Keratinocyte (primary cell): ENCODE measurements around the gene CENPQ. TPM values are rescaled to one million over a fixed set of nuclear protein-coding genes. Genes with fewer than 3 reads are reported as not detected.
"Not testable (repeated sequence)": the region's sequence is repeated elsewhere in the genome, so short reads cannot be mapped to it uniquely, and the experiment has no call there.

ENCODE experiments used
- DNase-seq: peaks from one replicate; pipeline ENCODE4 v3.0.0-alpha.2; 2011; ENCODE audit warnings: low read depth, missing footprints, low spot score
- FAIRE-seq: peaks from 2 replicates; lab custom pipeline; 2011; peaks lifted over from hg19 to GRCh38; lab: Jason Lieb, UNC
- H2AFZ ChIP-seq: 2 replicates; pipeline ENCODE4 v1.6.0; 2012; ENCODE audit warnings: low read length, control low read depth, inconsistent platforms; ENCODE audit not compliant: control insufficient read depth
- H3K27ac ChIP-seq: 2 replicates; pipeline ENCODE4 v1.5.1; 2011; ENCODE audit warnings: low read length; ENCODE audit not compliant: control insufficient read depth, insufficient read depth
- H3K27me3 ChIP-seq: 3 replicates; pipeline ENCODE4 v1.6.0; 2011; ENCODE audit warnings: low read length; ENCODE audit not compliant: control insufficient read depth, insufficient read depth; ENCODE audit errors: extremely low read depth
- H3K36me3 ChIP-seq, 2 experiments: 2 replicates in 1 of 2; 3 replicates in 1 of 2; pipeline ENCODE4 v1.5.1; 2011; ENCODE audit warnings: low read length in 2 of 2, mild to moderate bottlenecking in 1 of 2; ENCODE audit not compliant: control insufficient read depth in 2 of 2, insufficient read depth in 2 of 2; ENCODE audit errors: extremely low read depth in 1 of 2
- H3K4me1 ChIP-seq: 3 replicates; pipeline ENCODE4 v1.5.1; 2011; ENCODE audit warnings: low read length; ENCODE audit not compliant: control insufficient read depth, insufficient read depth; ENCODE audit errors: extremely low read depth
- H3K4me2 ChIP-seq: 3 replicates; pipeline ENCODE4 v1.6.0; 2011; ENCODE audit warnings: low read depth, low read length; ENCODE audit not compliant: control insufficient read depth, insufficient read depth; ENCODE audit errors: extremely low read depth
- H3K4me3 ChIP-seq, 3 experiments: fragments of 200-600 bp in 1 of 3; sonication (generic) in 1 of 3; 2 replicates in 2 of 3; 3 replicates in 1 of 3; pipeline ENCODE4 v1.5.1; 2011 to 2016; ENCODE audit warnings: low read length in 3 of 3, mild to moderate bottlenecking in 3 of 3, control low read depth in 2 of 3, inconsistent platforms in 1 of 3, low read depth in 1 of 3, mixed read lengths in 1 of 3, mixed run types in 1 of 3, moderate library complexity in 1 of 3; ENCODE audit not compliant: control insufficient read depth in 2 of 3, insufficient read depth in 2 of 3; ENCODE audit errors: extremely low read depth in 1 of 3
- H3K79me2 ChIP-seq: 2 replicates; pipeline ENCODE4 v1.6.0; 2012; ENCODE audit warnings: low read length; ENCODE audit not compliant: control insufficient read depth, insufficient read depth
- H3K9ac ChIP-seq: 3 replicates; pipeline ENCODE4 v1.6.0; 2011; ENCODE audit warnings: low read length; ENCODE audit not compliant: control insufficient read depth, insufficient read depth; ENCODE audit errors: extremely low read depth
- H3K9me1 ChIP-seq: 3 replicates; pipeline ENCODE4 v1.6.0; 2011; ENCODE audit warnings: low read length; ENCODE audit not compliant: control insufficient read depth, insufficient read depth; ENCODE audit errors: extremely low read depth
- H3K9me3 ChIP-seq: 2 replicates; pipeline ENCODE4 v1.5.1; 2012; ENCODE audit warnings: low read depth, low read length; ENCODE audit not compliant: control insufficient read depth
- H4K20me1 ChIP-seq: 3 replicates; pipeline ENCODE4 v1.6.0; 2011; ENCODE audit warnings: low read length; ENCODE audit not compliant: control insufficient read depth, insufficient read depth; ENCODE audit errors: extremely low read depth
- EZH2 ChIP-seq: IDR thresholded peaks from one replicate; pipeline ENCODE4 v1.6.1; 2012; ENCODE audit warnings: inconsistent platforms, mild to moderate bottlenecking, low read length, moderate library complexity
- dilution Hi-C: fragments of 300-500 bp; cut with MboI; formaldehyde crosslinking; loops from one replicate; pipeline ENCODE4 v1.7.0; 2020; ENCODE audit warnings: low sequenced_read_pairs; ENCODE audit not compliant: extremely low pct_ligation_motif_present
- polyA plus RNA-seq, 5 experiments: library from polyadenylated mRNA; depleted of rRNA in 3 of 5; stranded (reverse) in 3 of 5; stranded (forward) in 1 of 5; unstranded in 1 of 5; fragments of >200 nt; gene quantifications; 1 replicate in 1 of 5; 2 replicates in 3 of 5; 3 replicates in 1 of 5; pipeline versions ENCODE4 v1.2.1 to v1.2.3, GENCODE V29; 2011 to 2012; ENCODE audit warnings: missing spikeins in 2 of 5, low read depth in 1 of 5, low replicate concordance in 1 of 5
- TF ChIP-seq, protein P1 (sequence below), 3 experiments: IDR thresholded peaks in 1 of 3; conservative IDR thresholded peaks in 1 of 3; optimal IDR thresholded peaks in 1 of 3; 2 replicates in 2 of 3; 3 replicates in 1 of 3; pipeline versions ENCODE3 to v1.5.1; 2011; ENCODE audit warnings: low read length in 3 of 3, mild to moderate bottlenecking in 3 of 3, moderate library complexity in 2 of 3, control low read depth in 1 of 3, inconsistent platforms in 1 of 3; ENCODE audit not compliant: insufficient read depth in 2 of 3; ENCODE audit errors: extremely low read depth in 1 of 3

CENPQ gene
- polyA plus RNA-seq, 1 donor (not counting 4 experiments of a cell fraction or from before 2014, with no cell fraction given), result 7.5 TPM

DNA sequence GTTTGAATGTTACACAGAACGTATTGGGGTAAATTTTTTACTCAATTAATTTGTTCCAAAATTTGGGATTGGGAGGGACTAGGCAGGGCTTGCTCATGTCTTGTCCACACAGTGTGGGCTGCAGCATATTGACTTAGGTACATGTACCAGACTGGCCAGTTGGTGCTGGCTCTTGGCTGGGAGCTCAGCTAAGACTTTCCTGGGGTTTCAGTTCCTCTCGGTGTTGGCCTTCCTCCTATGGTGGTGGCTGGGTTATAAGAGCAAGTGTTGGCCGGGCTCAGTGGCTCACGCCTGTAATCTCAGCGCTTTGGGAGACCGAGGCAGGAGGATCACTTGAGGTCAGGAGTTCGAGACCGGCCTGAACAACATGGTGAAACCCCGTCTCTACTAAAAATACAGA, 4.9 kb downstream of the CENPQ start:
- TF ChIP-seq, protein P1, sequence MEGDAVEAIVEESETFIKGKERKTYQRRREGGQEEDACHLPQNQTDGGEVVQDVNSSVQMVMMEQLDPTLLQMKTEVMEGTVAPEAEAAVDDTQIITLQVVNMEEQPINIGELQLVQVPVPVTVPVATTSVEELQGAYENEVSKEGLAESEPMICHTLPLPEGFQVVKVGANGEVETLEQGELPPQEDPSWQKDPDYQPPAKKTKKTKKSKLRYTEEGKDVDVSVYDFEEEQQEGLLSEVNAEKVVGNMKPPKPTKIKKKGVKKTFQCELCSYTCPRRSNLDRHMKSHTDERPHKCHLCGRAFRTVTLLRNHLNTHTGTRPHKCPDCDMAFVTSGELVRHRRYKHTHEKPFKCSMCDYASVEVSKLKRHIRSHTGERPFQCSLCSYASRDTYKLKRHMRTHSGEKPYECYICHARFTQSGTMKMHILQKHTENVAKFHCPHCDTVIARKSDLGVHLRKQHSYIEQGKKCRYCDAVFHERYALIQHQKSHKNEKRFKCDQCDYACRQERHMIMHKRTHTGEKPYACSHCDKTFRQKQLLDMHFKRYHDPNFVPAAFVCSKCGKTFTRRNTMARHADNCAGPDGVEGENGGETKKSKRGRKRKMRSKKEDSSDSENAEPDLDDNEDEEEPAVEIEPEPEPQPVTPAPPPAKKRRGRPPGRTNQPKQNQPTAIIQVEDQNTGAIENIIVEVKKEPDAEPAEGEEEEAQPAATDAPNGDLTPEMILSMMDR (optimal IDR thresholded peaks at IDR 0.05 in 1 of 3, IDR thresholded peaks at IDR 0.05 in 1 of 3, conservative IDR thresholded peaks at IDR 0.05 in 1 of 3; ENCODE audit: extremely low read depth in 1 of 3, insufficient read depth in 2 of 3, low read length in 3 of 3), result no peak
- no peak for TF ChIP-seq EZH2
- Histone ChIP-seq H3K9me1 (no peaks in the 10 kb centered on the region), H3K27me3 (no peaks in the 10 kb centered on the region), H3K4me2 (no peak overlapping the region), H3K79me2 (peaks cover 38% of the 10 kb centered on the region), H3K9ac (no peak overlapping the region), H3K4me3 (no peak overlapping the region), H4K20me1 (no peaks in the 10 kb centered on the region), H3K4me1 (peaks cover 7% of the 10 kb centered on the region), H2AFZ (no peak overlapping the region), H3K27ac (no peak overlapping the region), H3K9me3 (no peaks in the 10 kb centered on the region), H3K36me3 (no peaks in the 10 kb centered on the region)
- dilution Hi-C loops, result no loop called here
- no peak for DNase-seq
- FAIRE-seq, result no peak

GRCh38 chr6:49476564-49476963, 13.4 kb downstream of the CENPQ start:
- DNase-seq, H3K79me2 ChIP-seq, FAIRE-seq, H3K4me3 ChIP-seq, H3K36me3 ChIP-seq, H3K4me2 ChIP-seq, H3K4me1 ChIP-seq, H2AFZ ChIP-seq, H4K20me1 ChIP-seq, H3K9me3 ChIP-seq, dilution Hi-C loops, H3K27ac ChIP-seq, H3K27me3 ChIP-seq, H3K9me1 ChIP-seq, H3K9ac ChIP-seq: not testable (repeated sequence)

GRCh38 chr6:49479308-49479970, 16.3 kb downstream of the CENPQ start:
- FAIRE-seq (no peak), DNase-seq (no peak)
- no peaks in the 10 kb centered on the region for H3K27me3 ChIP-seq
- H2AFZ ChIP-seq, result no peak overlapping the region
- H3K9ac ChIP-seq, result no peak overlapping the region
- no peak overlapping the region for H3K27ac ChIP-seq
- H4K20me1 ChIP-seq, result no peaks in the 10 kb centered on the region
- H3K9me1 ChIP-seq, result no peaks in the 10 kb centered on the region
- H3K4me2 ChIP-seq, result no peak overlapping the region
- no peaks in the 10 kb centered on the region for H3K36me3 ChIP-seq
- TF ChIP-seq EZH2, result no peak
- TF ChIP-seq, protein P1 (optimal IDR thresholded peaks at IDR 0.05 in 1 of 3, IDR thresholded peaks at IDR 0.05 in 1 of 3, conservative IDR thresholded peaks at IDR 0.05 in 1 of 3; ENCODE audit: extremely low read depth in 1 of 3, insufficient read depth in 2 of 3, low read length in 3 of 3), result no peak
- dilution Hi-C loops, result no loop called here
- H3K4me1 ChIP-seq, result no peaks in the 10 kb centered on the region
- no peaks in the 10 kb centered on the region for H3K79me2 ChIP-seq
- no peak overlapping the region for H3K4me3 ChIP-seq
- no peaks in the 10 kb centered on the region for H3K9me3 ChIP-seq

DNA sequence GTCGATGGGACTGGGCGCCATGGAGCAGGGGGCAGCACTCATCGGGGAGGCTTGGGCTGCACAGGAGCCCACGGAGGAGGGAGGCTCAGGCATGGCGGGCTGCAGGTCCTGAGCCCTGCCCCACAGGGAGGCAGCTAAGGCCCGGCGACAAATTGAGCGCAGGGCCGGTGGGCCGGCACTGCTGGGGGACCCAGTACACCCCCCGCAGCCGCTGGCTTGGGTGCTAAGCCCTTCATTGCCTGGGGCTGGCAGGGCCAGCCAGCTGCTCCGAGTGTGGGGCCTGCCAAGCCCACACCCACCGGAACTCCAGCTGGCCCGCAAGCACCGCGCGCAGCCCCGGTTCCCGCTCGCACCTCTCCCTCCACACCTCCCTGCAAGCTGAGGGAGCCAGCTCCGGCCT, 18.7 kb downstream of the CENPQ start:
- H3K4me3 ChIP-seq, H2AFZ ChIP-seq, H3K9ac ChIP-seq, H3K27ac ChIP-seq, H3K9me1 ChIP-seq, FAIRE-seq, DNase-seq, H3K4me2 ChIP-seq, H3K27me3 ChIP-seq, H3K9me3 ChIP-seq, H3K36me3 ChIP-seq, H3K4me1 ChIP-seq, H4K20me1 ChIP-seq, H3K79me2 ChIP-seq, dilution Hi-C loops: not testable (repeated sequence)
